T follicular helper cell (primary cell): ENCODE data around the gene NR3C2.
"Not testable (repeated sequence)": the region's sequence is repeated elsewhere in the genome, so short reads cannot be mapped to it uniquely, and the experiment has no call there.

Experiments used
- DNase-seq: peaks from one replicate; pipeline ENCODE4 v3.0.0-alpha.2; 2020; ENCODE audit warnings: low read depth

The NR3C2 gene

GRCh38 chr4:148216866-148217814, 225.1 kb downstream of the NR3C2 start:
- DNase-seq = no peak

- DNase-seq = no peak
These were observed 225.9 kb downstream of the NR3C2 start for GRCh38 chr4:148216321-148216720.

- no peak for DNase-seq
These were observed 227.0 kb downstream of the NR3C2 start for GRCh38 chr4:148215202-148215601.

GRCh38 chr4:148214529-148215166, 227.6 kb downstream of the NR3C2 start:
- no peak for DNase-seq

- no peak for DNase-seq
These were observed 230.7 kb downstream of the NR3C2 start for GRCh38 chr4:148211533-148211932.

- DNase-seq = no peak
These were observed 231.6 kb downstream of the NR3C2 start for GRCh38 chr4:148210661-148211060.

- DNase-seq = no peak
These were observed 235.1 kb downstream of the NR3C2 start for GRCh38 chr4:148207068-148207467.

- DNase-seq = no peak
These were observed 236.7 kb downstream of the NR3C2 start for GRCh38 chr4:148205476-148205875.

- no peak for DNase-seq
These were observed 237.3 kb downstream of the NR3C2 start for GRCh38 chr4:148204892-148205291.

- no peak for DNase-seq
These were observed 238.0 kb downstream of the NR3C2 start for GRCh38 chr4:148204171-148204570.

GRCh38 chr4:148203056-148203898, 238.9 kb downstream of the NR3C2 start:
- DNase-seq = no peak

GRCh38 chr4:148200960-148201359, 241.3 kb downstream of the NR3C2 start:
- no peak for DNase-seq

GRCh38 chr4:148196164-148196563, 246.1 kb downstream of the NR3C2 start:
- DNase-seq = no peak

GRCh38 chr4:148192526-148192925, 249.7 kb downstream of the NR3C2 start:
- DNase-seq = no peak

- DNase-seq = not testable (repeated sequence)
These were observed 254.6 kb downstream of the NR3C2 start for GRCh38 chr4:148187454-148188222.

GRCh38 chr4:148184922-148185321, 257.3 kb downstream of the NR3C2 start:
- DNase-seq = no peak

- no peak for DNase-seq
These were observed 259.8 kb downstream of the NR3C2 start for GRCh38 chr4:148182230-148182911.

- no peak for DNase-seq
These were observed 268.7 kb downstream of the NR3C2 start for GRCh38 chr4:148173397-148174017.

GRCh38 chr4:148171596-148171995, 270.6 kb downstream of the NR3C2 start:
- no peak for DNase-seq
